Panc1 (cell line): Measurements from ENCODE around the gene PDSS1.

ENCODE experiments used
- POLR2AphosphoS5 ChIP-seq: IDR thresholded peaks from 2 replicates; pipeline ENCODE4 v1.6.1; 2012; ENCODE audit warnings: mild to moderate bottlenecking, low read depth, low read length, moderate library complexity
- SIN3A ChIP-seq: IDR thresholded peaks from 2 replicates; pipeline ENCODE4 v1.6.1; 2012; ENCODE audit warnings: low read depth, mild to moderate bottlenecking, low read length, moderate library complexity, borderline replicate concordance; ENCODE audit not compliant: insufficient read depth
- TCF7L2 ChIP-seq: IDR thresholded peaks from 2 replicates; pipeline ENCODE4 v1.6.1; 2011; ENCODE audit warnings: mild to moderate bottlenecking, low read depth, low read length, inconsistent platforms
- TF ChIP-seq, protein P1 (sequence below): fragments of 450-650 bp; IDR thresholded peaks from 2 replicates; pipeline ENCODE4 v1.5.1; 2017; ENCODE audit warnings: mild to moderate bottlenecking
- TF ChIP-seq, protein P2 (sequence below), 2 experiments: IDR thresholded peaks; 2 replicates each; pipeline ENCODE4 v1.6.1; 2011 to 2012; ENCODE audit warnings: low read depth in 2 of 2, control low read depth in 1 of 2, low read length in 1 of 2, mild to moderate bottlenecking in 1 of 2, moderate library complexity in 1 of 2; ENCODE audit not compliant: insufficient read depth in 1 of 2

DNA sequence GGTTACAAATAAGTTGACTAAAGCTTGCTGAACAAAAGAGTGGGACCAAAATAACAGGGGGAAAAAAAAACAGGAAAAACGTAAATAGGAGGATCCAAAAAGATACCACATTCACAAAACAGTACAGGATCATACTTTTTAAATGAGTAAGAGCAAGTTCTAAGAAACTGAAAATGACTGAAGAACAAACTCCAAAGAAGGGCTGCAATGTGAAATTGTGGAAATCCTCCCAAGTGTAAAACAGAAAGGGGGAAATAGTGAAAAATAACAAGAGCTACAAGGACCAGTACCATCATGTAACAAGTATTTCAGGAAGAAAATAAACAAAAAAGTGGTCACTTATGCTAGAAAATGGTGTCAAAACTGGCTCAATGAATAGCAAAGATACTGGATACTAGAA, 46.3 kb downstream of the PDSS1 start:
- TF ChIP-seq, protein P1, sequence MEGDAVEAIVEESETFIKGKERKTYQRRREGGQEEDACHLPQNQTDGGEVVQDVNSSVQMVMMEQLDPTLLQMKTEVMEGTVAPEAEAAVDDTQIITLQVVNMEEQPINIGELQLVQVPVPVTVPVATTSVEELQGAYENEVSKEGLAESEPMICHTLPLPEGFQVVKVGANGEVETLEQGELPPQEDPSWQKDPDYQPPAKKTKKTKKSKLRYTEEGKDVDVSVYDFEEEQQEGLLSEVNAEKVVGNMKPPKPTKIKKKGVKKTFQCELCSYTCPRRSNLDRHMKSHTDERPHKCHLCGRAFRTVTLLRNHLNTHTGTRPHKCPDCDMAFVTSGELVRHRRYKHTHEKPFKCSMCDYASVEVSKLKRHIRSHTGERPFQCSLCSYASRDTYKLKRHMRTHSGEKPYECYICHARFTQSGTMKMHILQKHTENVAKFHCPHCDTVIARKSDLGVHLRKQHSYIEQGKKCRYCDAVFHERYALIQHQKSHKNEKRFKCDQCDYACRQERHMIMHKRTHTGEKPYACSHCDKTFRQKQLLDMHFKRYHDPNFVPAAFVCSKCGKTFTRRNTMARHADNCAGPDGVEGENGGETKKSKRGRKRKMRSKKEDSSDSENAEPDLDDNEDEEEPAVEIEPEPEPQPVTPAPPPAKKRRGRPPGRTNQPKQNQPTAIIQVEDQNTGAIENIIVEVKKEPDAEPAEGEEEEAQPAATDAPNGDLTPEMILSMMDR = no peak
- TF ChIP-seq, protein P2, sequence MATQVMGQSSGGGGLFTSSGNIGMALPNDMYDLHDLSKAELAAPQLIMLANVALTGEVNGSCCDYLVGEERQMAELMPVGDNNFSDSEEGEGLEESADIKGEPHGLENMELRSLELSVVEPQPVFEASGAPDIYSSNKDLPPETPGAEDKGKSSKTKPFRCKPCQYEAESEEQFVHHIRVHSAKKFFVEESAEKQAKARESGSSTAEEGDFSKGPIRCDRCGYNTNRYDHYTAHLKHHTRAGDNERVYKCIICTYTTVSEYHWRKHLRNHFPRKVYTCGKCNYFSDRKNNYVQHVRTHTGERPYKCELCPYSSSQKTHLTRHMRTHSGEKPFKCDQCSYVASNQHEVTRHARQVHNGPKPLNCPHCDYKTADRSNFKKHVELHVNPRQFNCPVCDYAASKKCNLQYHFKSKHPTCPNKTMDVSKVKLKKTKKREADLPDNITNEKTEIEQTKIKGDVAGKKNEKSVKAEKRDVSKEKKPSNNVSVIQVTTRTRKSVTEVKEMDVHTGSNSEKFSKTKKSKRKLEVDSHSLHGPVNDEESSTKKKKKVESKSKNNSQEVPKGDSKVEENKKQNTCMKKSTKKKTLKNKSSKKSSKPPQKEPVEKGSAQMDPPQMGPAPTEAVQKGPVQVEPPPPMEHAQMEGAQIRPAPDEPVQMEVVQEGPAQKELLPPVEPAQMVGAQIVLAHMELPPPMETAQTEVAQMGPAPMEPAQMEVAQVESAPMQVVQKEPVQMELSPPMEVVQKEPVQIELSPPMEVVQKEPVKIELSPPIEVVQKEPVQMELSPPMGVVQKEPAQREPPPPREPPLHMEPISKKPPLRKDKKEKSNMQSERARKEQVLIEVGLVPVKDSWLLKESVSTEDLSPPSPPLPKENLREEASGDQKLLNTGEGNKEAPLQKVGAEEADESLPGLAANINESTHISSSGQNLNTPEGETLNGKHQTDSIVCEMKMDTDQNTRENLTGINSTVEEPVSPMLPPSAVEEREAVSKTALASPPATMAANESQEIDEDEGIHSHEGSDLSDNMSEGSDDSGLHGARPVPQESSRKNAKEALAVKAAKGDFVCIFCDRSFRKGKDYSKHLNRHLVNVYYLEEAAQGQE (IDR thresholded peaks at IDR 0.05; ENCODE audit: insufficient read depth in 1 of 2, low read depth in 2 of 2, low read length in 1 of 2) = no peak
- TF ChIP-seq POLR2AphosphoS5 = no peak
- no peak for TF ChIP-seq TCF7L2
- TF ChIP-seq SIN3A = no peak
